Prostate gland (tissue), 2 donors: ENCODE measurements around the gene IGFBP2.

Source experiments
- POLR2A ChIP-seq: fragments of 450-650 bp; IDR thresholded peaks from one replicate; pipeline ENCODE4 v1.6.1; 2016; ENCODE audit warnings: antibody characterized with exemption, mild to moderate bottlenecking
- POLR2AphosphoS5 ChIP-seq: sonication (generic); formaldehyde crosslinking; IDR thresholded peaks from one replicate; pipeline ENCODE4 v1.6.1; 2017; ENCODE audit warnings: antibody characterized with exemption
- TF ChIP-seq, protein P1 (sequence below), 4 experiments: fragments of 200-600 bp in 2 of 4; fragments of 450-650 bp in 2 of 4; sonication (generic) in 2 of 4; IDR thresholded peaks; 1 replicate in 3 of 4; 2 replicates in 1 of 4; pipeline ENCODE4 v1.5.1; 2016 to 2019; ENCODE audit warnings: antibody characterized with exemption in 4 of 4, mild to moderate bottlenecking in 2 of 4, moderate library complexity in 2 of 4

DNA sequence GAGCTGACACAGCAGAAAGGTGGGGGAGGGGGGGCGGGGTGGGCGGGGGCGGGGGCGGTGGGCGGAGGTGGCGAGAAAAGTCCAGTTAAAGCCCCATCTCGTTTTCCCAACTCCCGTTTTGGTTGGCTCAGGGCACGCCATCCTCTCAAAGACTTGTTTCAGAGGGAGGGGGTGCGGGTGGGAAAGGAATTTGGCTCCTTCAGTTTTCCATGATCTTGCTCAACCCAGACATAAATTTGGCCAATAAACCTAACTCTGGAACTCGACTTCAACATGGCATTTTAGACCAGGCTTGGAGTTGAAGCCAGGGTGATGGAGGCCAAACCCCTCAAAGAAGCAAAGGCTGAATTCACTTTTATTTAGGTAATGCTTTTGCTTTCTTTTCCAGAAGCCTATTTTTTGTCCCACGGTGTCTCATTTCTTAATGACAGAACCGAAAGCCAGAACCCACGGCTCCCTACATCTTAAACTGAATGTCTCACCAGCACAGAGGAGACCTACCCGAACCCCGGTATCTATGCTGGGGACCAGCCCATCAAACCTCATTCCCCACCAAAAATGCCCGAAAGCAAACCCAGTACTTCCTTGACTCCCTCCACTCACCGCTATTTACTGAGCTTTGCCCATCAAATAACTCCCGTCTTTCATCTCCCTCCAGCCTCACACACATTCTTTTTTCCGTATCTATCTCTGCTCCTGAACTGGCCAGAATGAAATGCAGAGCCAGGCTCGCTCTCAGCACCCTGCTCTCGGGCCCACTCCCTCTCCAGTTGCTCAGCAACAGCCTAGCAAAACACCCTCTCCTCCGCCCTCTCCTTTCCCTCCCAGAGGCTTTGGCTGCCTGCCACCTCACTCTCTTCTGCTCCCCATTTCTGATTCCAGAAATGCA is 57.9 kb downstream of the IGFBP2 start:
- TF ChIP-seq, protein P1, sequence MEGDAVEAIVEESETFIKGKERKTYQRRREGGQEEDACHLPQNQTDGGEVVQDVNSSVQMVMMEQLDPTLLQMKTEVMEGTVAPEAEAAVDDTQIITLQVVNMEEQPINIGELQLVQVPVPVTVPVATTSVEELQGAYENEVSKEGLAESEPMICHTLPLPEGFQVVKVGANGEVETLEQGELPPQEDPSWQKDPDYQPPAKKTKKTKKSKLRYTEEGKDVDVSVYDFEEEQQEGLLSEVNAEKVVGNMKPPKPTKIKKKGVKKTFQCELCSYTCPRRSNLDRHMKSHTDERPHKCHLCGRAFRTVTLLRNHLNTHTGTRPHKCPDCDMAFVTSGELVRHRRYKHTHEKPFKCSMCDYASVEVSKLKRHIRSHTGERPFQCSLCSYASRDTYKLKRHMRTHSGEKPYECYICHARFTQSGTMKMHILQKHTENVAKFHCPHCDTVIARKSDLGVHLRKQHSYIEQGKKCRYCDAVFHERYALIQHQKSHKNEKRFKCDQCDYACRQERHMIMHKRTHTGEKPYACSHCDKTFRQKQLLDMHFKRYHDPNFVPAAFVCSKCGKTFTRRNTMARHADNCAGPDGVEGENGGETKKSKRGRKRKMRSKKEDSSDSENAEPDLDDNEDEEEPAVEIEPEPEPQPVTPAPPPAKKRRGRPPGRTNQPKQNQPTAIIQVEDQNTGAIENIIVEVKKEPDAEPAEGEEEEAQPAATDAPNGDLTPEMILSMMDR (IDR thresholded peaks at IDR 0.05): no peak
- TF ChIP-seq POLR2A (no peak), POLR2AphosphoS5 (peak; percentile 14)
